ES-I3 (cell line): Measurements from ENCODE around the gene CCDC80.

Experiments used
- H3K36me3 ChIP-seq: 2 replicates; pipeline ENCODE4 v1.6.1; 2013; ENCODE audit warnings: mild to moderate bottlenecking, low read length, control low read depth, moderate library complexity; ENCODE audit not compliant: insufficient read depth
- H3K4me1 ChIP-seq: 2 replicates; pipeline ENCODE4 v1.6.1; 2013; ENCODE audit warnings: mild to moderate bottlenecking, control low read depth, low read length; ENCODE audit not compliant: insufficient read depth
- H3K9ac ChIP-seq: 2 replicates; pipeline ENCODE4 v1.6.1; 2013; ENCODE audit warnings: low read depth, mild to moderate bottlenecking, low read length, moderate library complexity
- H3K9me3 ChIP-seq: 2 replicates; pipeline ENCODE4 v1.6.1; 2013; ENCODE audit warnings: mild to moderate bottlenecking, low read length, moderate library complexity; ENCODE audit not compliant: control insufficient read depth, insufficient read depth

CCDC80 gene

GRCh38 chr3:112650482-112650881, 9.5 kb upstream of the CCDC80 start:
- Histone ChIP-seq H3K36me3 (no peaks in the 10 kb centered on the region), H3K4me1 (peaks cover 19% of the 10 kb centered on the region), H3K9ac (no peak overlapping the region), H3K9me3 (no peaks in the 10 kb centered on the region)

- Histone ChIP-seq H3K4me1 (peaks cover 21% of the 10 kb centered on the region), H3K9ac (no peak overlapping the region), H3K9me3 (no peaks in the 10 kb centered on the region), H3K36me3 (no peaks in the 10 kb centered on the region)
Observed at GRCh38 chr3:112649478-112649735, 8.5 kb upstream of the CCDC80 start.

- Histone ChIP-seq H3K36me3 (no peaks in the 10 kb centered on the region), H3K4me1 (peaks cover 37% of the 10 kb centered on the region), H3K9me3 (no peaks in the 10 kb centered on the region), H3K9ac (peak overlapping the region; percentile 5; the same call in 1 of the 2 replicates)
Observed at GRCh38 chr3:112647122-112647521, 6.2 kb upstream of the CCDC80 start.

GRCh38 chr3:112646623-112647022, 5.7 kb upstream of the CCDC80 start:
- H3K9ac ChIP-seq, result no peak overlapping the region
- H3K9me3 ChIP-seq, result no peaks in the 10 kb centered on the region
- H3K36me3 ChIP-seq, result no peaks in the 10 kb centered on the region
- H3K4me1 ChIP-seq, result peaks cover 42% of the 10 kb centered on the region

- Histone ChIP-seq H3K36me3 (no peaks in the 10 kb centered on the region), H3K9me3 (no peaks in the 10 kb centered on the region), H3K4me1 (peaks cover 55% of the 10 kb centered on the region), H3K9ac (no peak overlapping the region)
Observed at GRCh38 chr3:112644453-112644852, 3.5 kb upstream of the CCDC80 start.

- Histone ChIP-seq H3K9ac (no peak overlapping the region), H3K9me3 (no peaks in the 10 kb centered on the region), H3K36me3 (no peaks in the 10 kb centered on the region), H3K4me1 (peaks cover 55% of the 10 kb centered on the region)
Observed at GRCh38 chr3:112643621-112644240, 2.8 kb upstream of the CCDC80 start.

GRCh38 chr3:112642912-112643506, 2.1 kb upstream of the CCDC80 start:
- no peaks in the 10 kb centered on the region for H3K36me3 ChIP-seq
- peaks cover 53% of the 10 kb centered on the region for H3K4me1 ChIP-seq
- H3K9ac ChIP-seq, result peak overlapping the region; percentile 36; the same call in 1 of the 2 replicates
- H3K9me3 ChIP-seq, result no peaks in the 10 kb centered on the region

GRCh38 chr3:112640276-112640929, 540 bp downstream of the CCDC80 start:
- Histone ChIP-seq H3K9me3 (no peaks in the 10 kb centered on the region), H3K9ac (peak overlapping the region; percentile 43), H3K36me3 (no peaks in the 10 kb centered on the region), H3K4me1 (peaks cover 36% of the 10 kb centered on the region)

- Histone ChIP-seq H3K9me3 (no peaks in the 10 kb centered on the region), H3K4me1 (peaks cover 44% of the 10 kb centered on the region), H3K36me3 (no peaks in the 10 kb centered on the region), H3K9ac (peak overlapping the region; percentile 43; the same call in 1 of the 2 replicates)
Observed at GRCh38 chr3:112639455-112640225, 1.3 kb downstream of the CCDC80 start.

- Histone ChIP-seq H3K36me3 (no peaks in the 10 kb centered on the region), H3K4me1 (peaks cover 45% of the 10 kb centered on the region), H3K9ac (no peak overlapping the region), H3K9me3 (no peaks in the 10 kb centered on the region)
Observed at GRCh38 chr3:112638327-112639020, 2.5 kb downstream of the CCDC80 start.

- H3K9me3 ChIP-seq, result no peaks in the 10 kb centered on the region
- no peaks in the 10 kb centered on the region for H3K36me3 ChIP-seq
- no peak overlapping the region for H3K9ac ChIP-seq
- H3K4me1 ChIP-seq, result peaks cover 50% of the 10 kb centered on the region
Observed at GRCh38 chr3:112637700-112638099, 3.2 kb downstream of the CCDC80 start.

- Histone ChIP-seq H3K4me1 (peaks cover 52% of the 10 kb centered on the region), H3K9ac (no peak overlapping the region), H3K9me3 (no peaks in the 10 kb centered on the region), H3K36me3 (no peaks in the 10 kb centered on the region)
Observed at GRCh38 chr3:112635674-112636073, 5.3 kb downstream of the CCDC80 start.

GRCh38 chr3:112634786-112635541, 6.0 kb downstream of the CCDC80 start:
- H3K9me3 ChIP-seq, result no peaks in the 10 kb centered on the region
- H3K4me1 ChIP-seq, result peaks cover 51% of the 10 kb centered on the region
- H3K9ac ChIP-seq, result no peak overlapping the region
- no peaks in the 10 kb centered on the region for H3K36me3 ChIP-seq

GRCh38 chr3:112633757-112634156, 7.2 kb downstream of the CCDC80 start:
- Histone ChIP-seq H3K9me3 (no peaks in the 10 kb centered on the region), H3K4me1 (peaks cover 59% of the 10 kb centered on the region), H3K36me3 (no peaks in the 10 kb centered on the region), H3K9ac (no peak overlapping the region)
